Activated CD8-positive, alpha-beta T cell treated with anti-CD3 and anti-CD28 coated beads for 36 hours (primary cell): ENCODE results near the gene MYO1H. TPM values are rescaled to one million over a fixed set of nuclear protein-coding genes. Genes with fewer than 3 reads are reported as not detected.

Experiments
- ATAC-seq: fragments of 200-7000 bp; cut with Tn5 transposase; one replicate; pipeline ENCODE4 v1.10.0; 2021; ENCODE audit warnings: mild to moderate bottlenecking, moderate library complexity
- CTCF ChIA-PET: fragments of 350-600 bp; sonication (Branson Sonifier 250); formaldehyde crosslinking; loops from one replicate; lab custom pipeline; 2021; ENCODE audit warnings: antibody characterized with exemption; lab: Charles Lee
- POLR2A ChIA-PET: fragments of 350-600 bp; sonication (Branson Sonifier 250); formaldehyde crosslinking; loops from one replicate; lab custom pipeline; 2021; ENCODE audit warnings: antibody characterized with exemption; lab: Charles Lee
- DNase-seq: peaks from one replicate; pipeline ENCODE4 v3.0.0-alpha.2; 2020
- H3K27ac Mint-ChIP-seq: one replicate; pipeline ENCODE4 v1.8.0; 2021; ENCODE audit warnings: mild to moderate bottlenecking, mixed read lengths
- H3K27me3 Mint-ChIP-seq: one replicate; pipeline ENCODE4 v1.8.0; 2021; ENCODE audit warnings: mixed read lengths
- H3K36me3 Mint-ChIP-seq: one replicate; pipeline ENCODE4 v1.8.0; 2021; ENCODE audit warnings: low read depth, mixed read lengths
- H3K4me1 Mint-ChIP-seq: one replicate; pipeline ENCODE4 v1.8.0; 2021; ENCODE audit warnings: low read depth, mixed read lengths
- H3K4me3 Mint-ChIP-seq: one replicate; pipeline ENCODE4 v1.8.0; 2021; ENCODE audit warnings: mild to moderate bottlenecking, moderate library complexity, mixed read lengths
- H3K9me3 Mint-ChIP-seq: one replicate; pipeline ENCODE4 v1.8.0; 2021; ENCODE audit warnings: mixed read lengths
- intact Hi-C: fragments of 100-400 bp; cut with micrococcal nuclease; formaldehyde crosslinking; loops from one replicate; pipeline ENCODE4 v1.10.0; 2022
- total RNA-seq, 2 experiments: library from RNA; stranded (reverse); gene quantifications; one replicate each; pipeline ENCODE4 v1.2.3, GENCODE V29; 2021
- TF ChIP-seq, protein P1 (sequence below): fragments of 200-600 bp; IDR thresholded peaks from one replicate; pipeline ENCODE4 v1.8.0; 2022; ENCODE audit warnings: antibody characterized with exemption, mild to moderate bottlenecking

Gene MYO1H, protein sequence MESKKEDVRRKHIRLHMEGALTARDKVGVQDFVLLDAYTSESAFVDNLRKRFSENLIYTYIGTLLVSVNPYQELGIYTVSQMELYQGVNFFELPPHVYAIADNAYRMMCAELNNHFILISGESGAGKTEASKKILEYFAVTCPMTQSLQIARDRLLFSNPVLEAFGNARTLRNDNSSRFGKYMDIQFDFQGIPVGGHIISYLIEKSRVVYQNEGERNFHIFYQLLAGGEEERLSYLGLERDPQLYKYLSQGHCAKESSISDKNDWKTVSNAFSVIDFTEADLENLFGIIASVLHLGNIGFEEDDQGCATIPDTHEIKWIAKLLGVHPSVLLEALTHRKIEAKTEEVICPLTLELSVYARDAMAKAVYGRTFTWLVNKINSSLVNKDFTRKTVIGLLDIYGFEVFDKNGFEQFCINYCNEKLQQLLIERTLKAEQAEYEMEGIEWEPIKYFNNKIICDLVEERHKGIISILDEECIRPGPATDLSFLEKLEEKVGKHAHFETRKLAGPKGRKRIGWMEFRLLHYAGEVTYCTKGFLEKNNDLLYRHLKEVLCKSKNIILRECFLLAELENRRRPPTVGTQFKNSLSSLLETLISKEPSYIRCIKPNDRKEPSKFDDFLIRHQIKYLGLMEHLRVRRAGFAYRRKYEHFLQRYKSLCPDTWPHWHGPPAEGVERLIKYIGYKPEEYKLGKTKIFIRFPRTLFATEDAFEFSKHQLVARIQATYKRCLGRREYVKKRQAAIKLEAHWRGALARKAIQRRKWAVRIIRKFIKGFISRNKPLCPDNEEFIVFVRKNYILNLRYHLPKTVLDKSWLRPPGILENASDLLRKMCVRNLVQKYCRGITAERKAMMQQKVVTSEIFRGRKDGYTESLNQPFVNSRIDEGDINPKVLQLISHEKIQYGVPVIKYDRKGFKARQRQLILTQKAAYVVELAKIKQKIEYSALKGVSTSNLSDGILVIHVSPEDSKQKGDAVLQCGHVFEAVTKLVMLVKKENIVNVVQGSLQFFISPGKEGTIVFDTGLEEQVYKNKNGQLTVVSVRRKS
- total RNA-seq: not detected

DNA sequence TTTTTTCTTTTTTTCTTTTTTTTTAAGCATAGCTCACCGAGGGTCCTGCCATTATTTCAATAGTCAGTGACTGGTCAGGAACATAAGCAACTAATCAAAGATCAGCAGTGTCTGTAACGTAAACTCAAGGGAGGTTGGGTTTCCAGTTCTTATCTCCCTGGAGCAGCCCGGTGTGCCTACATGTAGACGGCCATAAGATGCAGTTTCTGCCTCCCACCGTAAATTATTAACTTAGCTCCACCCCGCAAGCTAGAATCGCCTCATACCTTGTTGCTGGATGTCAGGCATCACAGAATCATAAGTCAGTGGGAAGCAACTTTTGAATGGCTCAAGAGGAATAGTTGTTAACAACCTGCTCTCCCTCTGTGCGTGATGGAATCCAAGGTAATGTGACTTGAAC is at the start of gene MYO1H:
Gene MYO1H (plus strand): TSS at position 312 of the 400 bp plus-strand sequence. CDS start 61 bp downstream, at position 373.
- intact Hi-C loops: loop anchor here (2.0 kb wide), 1 partner anchor 39 kb away; no protein-coding TSS in a partner anchor
- H3K4me1 Mint-ChIP-seq: no peaks in the 10 kb centered on the region
- peaks cover 16% of the 10 kb centered on the region for H3K27me3 Mint-ChIP-seq
- POLR2A ChIA-PET: interaction anchor here (0.5 kb wide), 1 partner anchor 74 kb away, joined by 3 read pairs; no protein-coding TSS in a partner anchor
- no peak for ATAC-seq
- no peak within 1 kb of the TSS for H3K27ac Mint-ChIP-seq
- CTCF ChIA-PET: interaction anchor here (0.7 to 2.2 kb wide), 5 partner anchors 30 to 47 kb away, joined by 3 to 8 read pairs (median 3); no protein-coding TSS in a partner anchor
- no peaks in the 10 kb centered on the region for H3K9me3 Mint-ChIP-seq
- TF ChIP-seq, protein P1, sequence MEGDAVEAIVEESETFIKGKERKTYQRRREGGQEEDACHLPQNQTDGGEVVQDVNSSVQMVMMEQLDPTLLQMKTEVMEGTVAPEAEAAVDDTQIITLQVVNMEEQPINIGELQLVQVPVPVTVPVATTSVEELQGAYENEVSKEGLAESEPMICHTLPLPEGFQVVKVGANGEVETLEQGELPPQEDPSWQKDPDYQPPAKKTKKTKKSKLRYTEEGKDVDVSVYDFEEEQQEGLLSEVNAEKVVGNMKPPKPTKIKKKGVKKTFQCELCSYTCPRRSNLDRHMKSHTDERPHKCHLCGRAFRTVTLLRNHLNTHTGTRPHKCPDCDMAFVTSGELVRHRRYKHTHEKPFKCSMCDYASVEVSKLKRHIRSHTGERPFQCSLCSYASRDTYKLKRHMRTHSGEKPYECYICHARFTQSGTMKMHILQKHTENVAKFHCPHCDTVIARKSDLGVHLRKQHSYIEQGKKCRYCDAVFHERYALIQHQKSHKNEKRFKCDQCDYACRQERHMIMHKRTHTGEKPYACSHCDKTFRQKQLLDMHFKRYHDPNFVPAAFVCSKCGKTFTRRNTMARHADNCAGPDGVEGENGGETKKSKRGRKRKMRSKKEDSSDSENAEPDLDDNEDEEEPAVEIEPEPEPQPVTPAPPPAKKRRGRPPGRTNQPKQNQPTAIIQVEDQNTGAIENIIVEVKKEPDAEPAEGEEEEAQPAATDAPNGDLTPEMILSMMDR: no peak
- H3K36me3 Mint-ChIP-seq: no peaks in the 10 kb centered on the region
- no peak within 1 kb of the TSS for H3K4me3 Mint-ChIP-seq
- no peak for DNase-seq

DNA sequence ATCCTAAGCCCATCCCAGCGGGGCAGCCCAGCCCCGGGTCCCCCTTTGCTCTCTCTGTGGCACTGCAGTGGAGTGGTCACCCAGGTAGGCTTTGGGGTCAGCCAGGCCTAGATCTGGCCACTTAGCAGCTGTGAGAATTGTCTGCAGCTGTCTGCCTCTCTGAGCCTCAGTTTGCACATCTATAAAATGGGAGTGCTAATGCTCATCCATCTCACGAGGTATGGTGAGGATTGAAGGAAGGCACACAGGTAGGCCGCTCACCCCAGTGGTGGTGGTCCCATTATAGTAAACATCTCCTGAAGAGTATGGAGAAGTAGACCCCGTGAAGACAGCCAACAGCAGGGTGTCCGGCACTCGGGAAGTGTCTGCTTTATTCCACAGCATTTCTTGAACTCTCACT is 47.9 kb upstream of the MYO1H start:
- intact Hi-C loops: no loop called here
- peaks cover 17% of the 10 kb centered on the region for H3K27me3 Mint-ChIP-seq
- H3K36me3 Mint-ChIP-seq: no peaks in the 10 kb centered on the region
- H3K9me3 Mint-ChIP-seq: no peaks in the 10 kb centered on the region
- no peaks in the 10 kb centered on the region for H3K4me1 Mint-ChIP-seq
- ChIA-PET POLR2A (no interaction called here), CTCF (interaction anchor here (1.2 kb wide), 1 partner anchor 39 kb away, joined by 3 read pairs; no protein-coding TSS in a partner anchor)
- H3K4me3 Mint-ChIP-seq: no peak overlapping the region
- TF ChIP-seq, protein P1: no peak
- ATAC-seq (no peak), DNase-seq (no peak)
- H3K27ac Mint-ChIP-seq: no peak overlapping the region

DNA sequence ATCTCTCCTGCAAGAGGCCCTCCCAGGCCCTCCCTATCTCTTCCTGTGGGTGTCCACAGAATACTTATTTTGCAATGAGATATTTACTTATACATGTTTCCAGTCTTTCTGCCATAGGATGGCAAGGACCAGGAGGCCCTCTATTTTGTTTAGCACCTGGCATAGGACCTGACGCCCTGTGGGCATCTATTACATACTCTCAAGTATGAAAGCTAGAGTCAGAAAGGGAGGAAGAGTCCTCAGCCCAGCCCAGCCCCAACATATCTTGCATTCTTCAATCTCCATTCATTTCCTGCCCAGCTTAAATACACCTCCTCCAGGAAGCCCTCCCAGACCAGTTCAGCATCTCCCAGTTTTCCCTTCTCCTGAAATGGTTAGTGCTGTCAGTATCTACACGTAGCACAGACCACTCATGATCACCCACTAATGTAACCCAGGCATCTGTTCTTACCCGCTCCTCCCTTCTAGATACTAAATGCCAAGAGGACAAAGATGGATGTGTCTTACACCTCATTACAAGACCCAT is 46.0 kb upstream of the MYO1H start:
- no peaks in the 10 kb centered on the region for H3K9me3 Mint-ChIP-seq
- no peaks in the 10 kb centered on the region for H3K4me1 Mint-ChIP-seq
- POLR2A ChIA-PET: no interaction called here
- H3K27me3 Mint-ChIP-seq: peaks cover 21% of the 10 kb centered on the region
- ATAC-seq (no peak), DNase-seq (no peak)
- H3K27ac Mint-ChIP-seq: no peak overlapping the region
- CTCF ChIA-PET: interaction anchor here (1.3 to 1.4 kb wide), 2 partner anchors 15 to 92 kb away, joined by 3 to 4 read pairs; no protein-coding TSS in a partner anchor
- H3K4me3 Mint-ChIP-seq: no peak overlapping the region
- intact Hi-C loops: no loop called here
- H3K36me3 Mint-ChIP-seq: no peaks in the 10 kb centered on the region
- TF ChIP-seq, protein P1: no peak

DNA sequence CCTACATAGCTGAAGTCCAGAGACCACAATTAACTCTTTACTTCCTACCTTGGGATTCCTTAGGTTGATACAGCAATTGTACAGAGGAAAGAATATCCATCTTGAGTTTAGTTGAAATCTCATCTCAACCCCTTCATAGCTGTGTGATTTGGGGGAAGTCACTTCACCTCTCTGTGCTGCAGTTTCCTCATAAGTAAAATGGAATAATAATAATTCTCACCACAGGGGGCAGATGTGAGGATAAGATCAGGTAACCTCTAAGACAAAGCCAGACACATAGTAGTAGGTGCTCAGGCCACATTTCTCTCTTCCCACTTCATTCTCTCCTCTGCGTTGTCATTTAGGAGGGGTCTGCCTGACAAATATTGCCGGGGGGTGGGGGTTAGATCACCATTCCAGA is 45.3 kb upstream of the MYO1H start:
- H3K4me3 Mint-ChIP-seq: no peak overlapping the region
- CTCF ChIA-PET: interaction anchor here (0.7 to 1.4 kb wide), 4 partner anchors 16 to 92 kb away, joined by 3 to 4 read pairs (median 3); no protein-coding TSS in a partner anchor
- POLR2A ChIA-PET: interaction anchor here (0.7 kb wide), 1 partner anchor 10 kb away, joined by 3 read pairs; no protein-coding TSS in a partner anchor

More for the DNA sequence above, 45.3 kb upstream of the MYO1H start:
- Mint-ChIP-seq H3K27me3 (peaks cover 22% of the 10 kb centered on the region), H3K4me1 (no peaks in the 10 kb centered on the region), H3K27ac (no peak overlapping the region), H3K9me3 (no peaks in the 10 kb centered on the region), H3K36me3 (no peaks in the 10 kb centered on the region)
- ATAC-seq (no peak), DNase-seq (no peak)
- TF ChIP-seq, protein P1: peak; percentile 19
- intact Hi-C loops: no loop called here
